ENCODE data around the gene NALCN.

The NALCN gene

GRCh38 chr13:101412076-101412475, 4.2 kb downstream of the NALCN start:
- DNase-seq = no peak

GRCh38 chr13:101408992-101409656, 7.2 kb downstream of the NALCN start:
- no peak for DNase-seq

- DNase-seq = no peak
These were observed 8.2 kb downstream of the NALCN start for GRCh38 chr13:101408154-101408553.

GRCh38 chr13:101406791-101407190, 9.5 kb downstream of the NALCN start:
- DNase-seq = no peak

GRCh38 chr13:101401196-101401595, 15.1 kb downstream of the NALCN start:
- DNase-seq = no peak

- DNase-seq = no peak
These were observed 16.9 kb downstream of the NALCN start for GRCh38 chr13:101399365-101399764.

- DNase-seq = no peak
These were observed 17.4 kb downstream of the NALCN start for GRCh38 chr13:101398920-101399319.

- no peak for DNase-seq
These were observed 18.1 kb downstream of the NALCN start for GRCh38 chr13:101398191-101398590.

GRCh38 chr13:101397742-101398141, 18.6 kb downstream of the NALCN start:
- no peak for DNase-seq

- no peak for DNase-seq
These were observed 21.7 kb downstream of the NALCN start for GRCh38 chr13:101394605-101395004.

GRCh38 chr13:101393140-101393539, 23.2 kb downstream of the NALCN start:
- DNase-seq = no peak

- DNase-seq = no peak
These were observed 25.8 kb downstream of the NALCN start for GRCh38 chr13:101390461-101390860.

- no peak for DNase-seq
These were observed 31.4 kb downstream of the NALCN start for GRCh38 chr13:101384929-101385328.

- no peak for DNase-seq
These were observed 32.7 kb downstream of the NALCN start for GRCh38 chr13:101383595-101383994.

GRCh38 chr13:101382701-101383100, 33.6 kb downstream of the NALCN start:
- no peak for DNase-seq

GRCh38 chr13:101382086-101382485, 34.2 kb downstream of the NALCN start:
- no peak for DNase-seq

GRCh38 chr13:101360525-101360924, 55.8 kb downstream of the NALCN start:
- no peak for DNase-seq

- DNase-seq = no peak
These were observed 61.4 kb downstream of the NALCN start for GRCh38 chr13:101354895-101355294.

GRCh38 chr13:101346942-101347728, 69.2 kb downstream of the NALCN start:
- DNase-seq = no peak

- DNase-seq = no peak
These were observed 70.1 kb downstream of the NALCN start for GRCh38 chr13:101346161-101346560.

- no peak for DNase-seq
These were observed 73.0 kb downstream of the NALCN start for GRCh38 chr13:101343128-101343787.

- no peak for DNase-seq
These were observed 74.8 kb downstream of the NALCN start for GRCh38 chr13:101341464-101341863.

GRCh38 chr13:101339202-101339601, 77.1 kb downstream of the NALCN start:
- no peak for DNase-seq

GRCh38 chr13:101332583-101332982, 83.7 kb downstream of the NALCN start:
- no peak for DNase-seq

All from activated CD8-positive, alpha-beta memory T cell treated with anti-CD3 and anti-CD28 coated beads for 24 hours (primary cell).